ENCODE measurements around the gene ARFGEF3.

The ARFGEF3 gene

GRCh38 chr6:138318741-138319375 is 157.1 kb downstream of the ARFGEF3 start:
- H3K4me3 ChIP-seq (ENCODE audit: insufficient read depth in 1 of 2, low read depth in 1 of 2, low read length in 2 of 2), result no peak overlapping the region
- WGBS, result 98% methylated on average over 2 of the region's 7 CpGs
- no peaks in the 10 kb centered on the region for H3K9me3 ChIP-seq (ENCODE audit: control insufficient read depth, low read length)
- no peak overlapping the region for H3K23ac ChIP-seq (ENCODE audit: low read length in 2 of 2)
- no peak overlapping the region for H2AFZ ChIP-seq (ENCODE audit: low read depth, low read length)
- no peak overlapping the region for H2BK5ac ChIP-seq (ENCODE audit: low read depth, low read length, poor library complexity, severe bottlenecking)
- peaks cover 0 to 8% of the 10 kb centered on the region in 2 experiments for H3K27me3 ChIP-seq (ENCODE audit: control insufficient read depth in 1 of 2, insufficient read depth in 1 of 2, low read length in 2 of 2)
- H2BK15ac ChIP-seq (ENCODE audit: low read depth, poor library complexity, severe bottlenecking), result no peak overlapping the region
- no peak overlapping the region for H3K14ac ChIP-seq (ENCODE audit: low read length in 2 of 2)
- no peaks in the 10 kb centered on the region for H3K79me1 ChIP-seq (replicated peaks; ENCODE audit: low read length, poor library complexity, severe bottlenecking)
- no peak overlapping the region for H3K18ac ChIP-seq (ENCODE audit: low read depth in 1 of 2, low read length in 2 of 2)
- no peak overlapping the region for H4K91ac ChIP-seq (ENCODE audit: low read length)
- H3K9ac ChIP-seq (ENCODE audit: low read length), result no peak overlapping the region
- no peak overlapping the region for H2AK5ac ChIP-seq (ENCODE audit: low read length, severe bottlenecking)
- no peak overlapping the region for H2BK120ac ChIP-seq (ENCODE audit: low read depth, low read length)
- no peaks in the 10 kb centered on the region for H3K36me3 ChIP-seq (ENCODE audit: control insufficient read depth in 1 of 2, insufficient read depth in 2 of 2, low read depth in 1 of 2, low read length in 2 of 2)
- H3K4ac ChIP-seq (ENCODE audit: low read depth in 1 of 2, low read length in 2 of 2), result no peak overlapping the region
- no peak overlapping the region for H3K4me2 ChIP-seq (ENCODE audit: low read length, poor library complexity, severe bottlenecking)
- no peaks in the 10 kb centered on the region for H3K4me1 ChIP-seq (ENCODE audit: control insufficient read depth, insufficient read depth, low read depth, low read length)
- no peak overlapping the region for H2BK12ac ChIP-seq (ENCODE audit: low read length in 2 of 2)
- DNase-seq, result no peak
- H4K8ac ChIP-seq (ENCODE audit: low read length), result no peak overlapping the region
- H3K27ac ChIP-seq (ENCODE audit: low read length, poor library complexity, severe bottlenecking), result no peak overlapping the region

- H3K79me1 ChIP-seq (replicated peaks; ENCODE audit: low read length, poor library complexity, severe bottlenecking), result no peaks in the 10 kb centered on the region
- H3K4me3 ChIP-seq (ENCODE audit: insufficient read depth in 1 of 2, low read depth in 1 of 2, low read length in 2 of 2), result no peak overlapping the region
- H3K4me1 ChIP-seq (ENCODE audit: control insufficient read depth, insufficient read depth, low read depth, low read length), result no peaks in the 10 kb centered on the region
- no peak overlapping the region for H2BK5ac ChIP-seq (ENCODE audit: low read depth, low read length, poor library complexity, severe bottlenecking)
- peaks cover 0 to 8% of the 10 kb centered on the region in 2 experiments for H3K27me3 ChIP-seq (ENCODE audit: control insufficient read depth in 1 of 2, insufficient read depth in 1 of 2, low read length in 2 of 2)
- no peak overlapping the region for H3K14ac ChIP-seq (ENCODE audit: low read length in 2 of 2)
- H2AK5ac ChIP-seq (ENCODE audit: low read length, severe bottlenecking), result no peak overlapping the region
- no peak overlapping the region for H2BK12ac ChIP-seq (ENCODE audit: low read length in 2 of 2)
- H3K36me3 ChIP-seq (ENCODE audit: control insufficient read depth in 1 of 2, insufficient read depth in 2 of 2, low read depth in 1 of 2, low read length in 2 of 2), result no peaks in the 10 kb centered on the region
- no peak overlapping the region for H2AFZ ChIP-seq (ENCODE audit: low read depth, low read length)
- H4K91ac ChIP-seq (ENCODE audit: low read length), result no peak overlapping the region
- H3K4me2 ChIP-seq (ENCODE audit: low read length, poor library complexity, severe bottlenecking), result no peak overlapping the region
- H4K8ac ChIP-seq (ENCODE audit: low read length), result no peak overlapping the region
- H3K27ac ChIP-seq (ENCODE audit: low read length, poor library complexity, severe bottlenecking), result no peak overlapping the region
- H3K4ac ChIP-seq (ENCODE audit: low read depth in 1 of 2, low read length in 2 of 2), result no peak overlapping the region
- H2BK15ac ChIP-seq (ENCODE audit: low read depth, poor library complexity, severe bottlenecking), result no peak overlapping the region
- H3K23ac ChIP-seq (ENCODE audit: low read length in 2 of 2), result no peak overlapping the region
- H3K9me3 ChIP-seq (ENCODE audit: control insufficient read depth, low read length), result no peaks in the 10 kb centered on the region
- 88% methylated on average over 3 of the region's 4 CpGs for WGBS
- H2BK120ac ChIP-seq (ENCODE audit: low read depth, low read length), result no peak overlapping the region
- no peak for DNase-seq
- no peak overlapping the region for H3K9ac ChIP-seq (ENCODE audit: low read length)
- no peak overlapping the region for H3K18ac ChIP-seq (ENCODE audit: low read depth in 1 of 2, low read length in 2 of 2)
These were observed 160.2 kb downstream of the ARFGEF3 start for GRCh38 chr6:138321934-138322333.

- H3K9ac ChIP-seq (ENCODE audit: low read length), result no peak overlapping the region
- peaks cover 0 to 8% of the 10 kb centered on the region in 2 experiments for H3K27me3 ChIP-seq (ENCODE audit: control insufficient read depth in 1 of 2, insufficient read depth in 1 of 2, low read length in 2 of 2)
- H3K9me3 ChIP-seq (ENCODE audit: control insufficient read depth, low read length), result no peaks in the 10 kb centered on the region
- H2BK12ac ChIP-seq (ENCODE audit: low read length in 2 of 2), result no peak overlapping the region
- H3K18ac ChIP-seq (ENCODE audit: low read depth in 1 of 2, low read length in 2 of 2), result no peak overlapping the region
- no peak overlapping the region for H2AFZ ChIP-seq (ENCODE audit: low read depth, low read length)
- H4K8ac ChIP-seq (ENCODE audit: low read length), result no peak overlapping the region
- H3K27ac ChIP-seq (ENCODE audit: low read length, poor library complexity, severe bottlenecking), result no peak overlapping the region
- H3K4me2 ChIP-seq (ENCODE audit: low read length, poor library complexity, severe bottlenecking), result no peak overlapping the region
- no peak overlapping the region for H2BK5ac ChIP-seq (ENCODE audit: low read depth, low read length, poor library complexity, severe bottlenecking)
- H3K23ac ChIP-seq (ENCODE audit: low read length in 2 of 2), result no peak overlapping the region
- no peak overlapping the region for H2BK15ac ChIP-seq (ENCODE audit: low read depth, poor library complexity, severe bottlenecking)
- H4K91ac ChIP-seq (ENCODE audit: low read length), result no peak overlapping the region
- no peak for DNase-seq
- H3K4me3 ChIP-seq (ENCODE audit: insufficient read depth in 1 of 2, low read depth in 1 of 2, low read length in 2 of 2), result no peak overlapping the region
- no peaks in the 10 kb centered on the region for H3K79me1 ChIP-seq (replicated peaks; ENCODE audit: low read length, poor library complexity, severe bottlenecking)
- 89% methylated on average over 13 of the region's 13 CpGs for WGBS
- no peaks in the 10 kb centered on the region for H3K4me1 ChIP-seq (ENCODE audit: control insufficient read depth, insufficient read depth, low read depth, low read length)
- no peak overlapping the region for H2AK5ac ChIP-seq (ENCODE audit: low read length, severe bottlenecking)
- H3K14ac ChIP-seq (ENCODE audit: low read length in 2 of 2), result peak overlapping the region in 1 of 2 experiments; percentile 4
- no peak overlapping the region for H2BK120ac ChIP-seq (ENCODE audit: low read depth, low read length)
- no peak overlapping the region for H3K4ac ChIP-seq (ENCODE audit: low read depth in 1 of 2, low read length in 2 of 2)
- no peaks in the 10 kb centered on the region for H3K36me3 ChIP-seq (ENCODE audit: control insufficient read depth in 1 of 2, insufficient read depth in 2 of 2, low read depth in 1 of 2, low read length in 2 of 2)
These were observed 162.1 kb downstream of the ARFGEF3 start for GRCh38 chr6:138323821-138324220.

GRCh38 chr6:138328210-138328609 is 166.5 kb downstream of the ARFGEF3 start:
- no peak overlapping the region for H2BK12ac ChIP-seq (ENCODE audit: low read length in 2 of 2)
- H2BK15ac ChIP-seq (ENCODE audit: low read depth, poor library complexity, severe bottlenecking), result no peak overlapping the region
- H3K79me1 ChIP-seq (replicated peaks; ENCODE audit: low read length, poor library complexity, severe bottlenecking), result no peaks in the 10 kb centered on the region
- no peak overlapping the region for H3K18ac ChIP-seq (ENCODE audit: low read depth in 1 of 2, low read length in 2 of 2)
- no peak for DNase-seq
- H2AFZ ChIP-seq (ENCODE audit: low read depth, low read length), result no peak overlapping the region
- H3K9me3 ChIP-seq (ENCODE audit: control insufficient read depth, low read length), result no peaks in the 10 kb centered on the region
- H3K23ac ChIP-seq (ENCODE audit: low read length in 2 of 2), result no peak overlapping the region
- peaks cover 0 to 3% of the 10 kb centered on the region in 2 experiments for H3K27me3 ChIP-seq (ENCODE audit: control insufficient read depth in 1 of 2, insufficient read depth in 1 of 2, low read length in 2 of 2)
- H3K4me1 ChIP-seq (ENCODE audit: control insufficient read depth, insufficient read depth, low read depth, low read length), result no peaks in the 10 kb centered on the region
- H2BK5ac ChIP-seq (ENCODE audit: low read depth, low read length, poor library complexity, severe bottlenecking), result no peak overlapping the region
- H3K4ac ChIP-seq (ENCODE audit: low read depth in 1 of 2, low read length in 2 of 2), result no peak overlapping the region
- no peak overlapping the region for H4K8ac ChIP-seq (ENCODE audit: low read length)
- no peak overlapping the region for H3K9ac ChIP-seq (ENCODE audit: low read length)
- no peak overlapping the region for H3K4me2 ChIP-seq (ENCODE audit: low read length, poor library complexity, severe bottlenecking)
- H2AK5ac ChIP-seq (ENCODE audit: low read length, severe bottlenecking), result no peak overlapping the region
- H3K14ac ChIP-seq (ENCODE audit: low read length in 2 of 2), result no peak overlapping the region
- no peak overlapping the region for H3K27ac ChIP-seq (ENCODE audit: low read length, poor library complexity, severe bottlenecking)
- no peaks in the 10 kb centered on the region for H3K36me3 ChIP-seq (ENCODE audit: control insufficient read depth in 1 of 2, insufficient read depth in 2 of 2, low read depth in 1 of 2, low read length in 2 of 2)
- no peak overlapping the region for H3K4me3 ChIP-seq (ENCODE audit: insufficient read depth in 1 of 2, low read depth in 1 of 2, low read length in 2 of 2)
- 66% methylated on average over 3 of the region's 3 CpGs for WGBS
- no peak overlapping the region for H2BK120ac ChIP-seq (ENCODE audit: low read depth, low read length)
- no peak overlapping the region for H4K91ac ChIP-seq (ENCODE audit: low read length)
